Measurements from ENCODE around the gene ELF4. TPM values are rescaled to one million over a fixed set of nuclear protein-coding genes. Genes with fewer than 3 reads are reported as not detected.

Gene ELF4
- total RNA-seq, 1 experiment from 2014 or later: 0.81 TPM

- no peak overlapping the region for H2AK5ac ChIP-seq (ENCODE audit: insufficient read length, low read length)
- no peak for TF ChIP-seq CTCF (conservative IDR thresholded peaks at IDR 0.05)
These were observed 77.7 kb downstream of the ELF4 start for GRCh38 chrX:130032552-130032951.

More at GRCh38 chrX:130032552-130032951, 77.7 kb downstream of the ELF4 start:
- H3K9ac ChIP-seq (ENCODE audit: extremely low read depth, insufficient read length, low read length): no peak overlapping the region
- no peak overlapping the region for H2AFZ ChIP-seq (ENCODE audit: low read length)
- no peak overlapping the region for H3T11ph ChIP-seq (ENCODE audit: low read length)
- H3K79me1 ChIP-seq (ENCODE audit: insufficient read depth, low read depth, low read length, poor library complexity, severe bottlenecking): no peaks in the 10 kb centered on the region
- Mint-ChIP-seq H3K4me1 (peaks cover 0 to 9% of the 10 kb centered on the region in 2 experiments; a peak in 1 of 4 replicates), H3K27me3 (ENCODE audit: low read depth) (no peaks in the 10 kb centered on the region), H3K27ac (no peak overlapping the region; a peak in 1 of 7 replicates), H3K36me3 (ENCODE audit: insufficient read depth in 1 of 3, low read depth in 3 of 3) (peaks cover 3 to 38% (median 24%) of the 10 kb centered on the region in 3 experiments; a peak in 4 of 7 replicates), H3K9me3 (peaks cover 0 to 71% of the 10 kb centered on the region in 2 experiments; a peak in 3 of 5 replicates), H3K4me3 (no peak overlapping the region)
- no peaks in the 10 kb centered on the region for H3K23me2 ChIP-seq (ENCODE audit: insufficient read length, low read depth, low read length, poor library complexity, severe bottlenecking)
- no peak overlapping the region for H3K27ac ChIP-seq (ENCODE audit: insufficient read length, low read depth, low read length)
- H3K23ac ChIP-seq (ENCODE audit: insufficient read length, low read depth, low read length): no peak overlapping the region
- no peak overlapping the region for H2BK12ac ChIP-seq (ENCODE audit: insufficient read length, low read depth, low read length)
- H4K5ac ChIP-seq (ENCODE audit: insufficient read length, low read depth, low read length): no peak overlapping the region
- H3K79me2 ChIP-seq (ENCODE audit: insufficient read depth, low read length): no peaks in the 10 kb centered on the region
- no peak overlapping the region for H4K91ac ChIP-seq (ENCODE audit: insufficient read length, low read depth, low read length)
- DNase-seq: no peak
- H4K8ac ChIP-seq (replicated peaks; ENCODE audit: insufficient read length, low read depth, low read length): no peak overlapping the region
- no peak overlapping the region for H2BK15ac ChIP-seq (ENCODE audit: low read depth, low read length)
- no peak overlapping the region for H3K4me2 ChIP-seq (ENCODE audit: insufficient read depth, insufficient read length, low read length)
- no peaks in the 10 kb centered on the region for H3K27me3 ChIP-seq (ENCODE audit: insufficient read depth, low read length)
- H2BK120ac ChIP-seq (ENCODE audit: low read depth, low read length, poor library complexity, severe bottlenecking): no peak overlapping the region
- no CpG with 5 or more reads among the region's 3 CpGs for WGBS (ENCODE audit: extremely low coverage, insufficient read length, low lambda C conversion rate)
- H3K4me1 ChIP-seq (ENCODE audit: insufficient read depth, low read length): no peaks in the 10 kb centered on the region
- peaks cover 6% of the 10 kb centered on the region for H3K9me3 ChIP-seq (ENCODE audit: control insufficient read depth, low read depth, low read length)
- no peak overlapping the region for H2BK5ac ChIP-seq (ENCODE audit: insufficient read length, low read length)
- no peak overlapping the region for H3K4ac ChIP-seq (ENCODE audit: low read depth, low read length)
- H3K14ac ChIP-seq (ENCODE audit: insufficient read depth, low read length): no peak overlapping the region
- no peak overlapping the region for H2BK20ac ChIP-seq (ENCODE audit: low read depth, low read length, poor library complexity, severe bottlenecking)
- H3K18ac ChIP-seq (ENCODE audit: insufficient read length, low read depth, low read length): no peak overlapping the region
- no peak overlapping the region for H3K56ac ChIP-seq (ENCODE audit: insufficient read length, low read depth, low read length)
- H4K20me1 ChIP-seq (ENCODE audit: control insufficient read depth, insufficient read depth, insufficient read length): no peaks in the 10 kb centered on the region

Data from H9 (cell line).